ENCODE measurements around the gene C13orf46. TPM values are rescaled to one million over a fixed set of nuclear protein-coding genes. Genes with fewer than 3 reads are reported as not detected.

C13orf46 gene
- polyA plus RNA-seq, 3 donors = 0.09 to 0.20 (median 0.14) TPM

- no peak for DNase-seq (ENCODE audit: extremely low read depth in 1 of 11, low read depth in 9 of 11, low spot score in 4 of 11)
Observed at GRCh38 chr13:113903912-113904311, 70.0 kb downstream of the C13orf46 start.

Other genes starting within 250 kb of the C13orf46 start
- gene TMEM255B, start 214.8 kb downstream of the C13orf46 start, polyA plus RNA-seq (ENCODE audit: insufficient read length in 3 of 3) = 10 to 100 TPM in 1 of 3 donors, 1 to 10 TPM in 2; 4.9 to 10.7 (median 7.0) TPM
- gene GAS6, start 110.0 kb downstream of the C13orf46 start, polyA plus RNA-seq (ENCODE audit: insufficient read length in 3 of 3) = 10 to 100 TPM; 18.9 to 30.6 (median 29.2) TPM
- gene RASA3, start 158.5 kb upstream of the C13orf46 start, polyA plus RNA-seq (ENCODE audit: insufficient read length in 3 of 3) = 10 to 100 TPM; 11.0 to 14.2 (median 12.5) TPM
- gene CFAP97D2, start 205.2 kb upstream of the C13orf46 start, polyA plus RNA-seq (ENCODE audit: insufficient read length in 3 of 3) = not detected

Measured in renal cortex interstitium (tissue), 11 donors.